Liver (tissue), 9 donors: ENCODE results near the gene PNPLA2. TPM values are rescaled to one million over a fixed set of nuclear protein-coding genes. Genes with fewer than 3 reads are reported as not detected.

Experiments
- DNase-seq: peaks from one replicate; pipeline ENCODE4 v3.0.0-alpha.2; 2017; ENCODE audit warnings: low spot score
- H3K27ac ChIP-seq, 2 donors: one replicate each; pipeline ENCODE4 v1.7.0; 2013; ENCODE audit warnings: inconsistent platforms in 2 of 2, low read length in 2 of 2, control low read depth in 1 of 2, low read depth in 1 of 2, mild to moderate bottlenecking in 1 of 2
- H3K27me3 ChIP-seq, 4 donors: one replicate each; pipeline versions ENCODE4 v1.6.1 to v1.7.0; 2013; ENCODE audit warnings: low read length in 3 of 4, inconsistent platforms in 1 of 4, mild to moderate bottlenecking in 1 of 4, moderate library complexity in 1 of 4; ENCODE audit not compliant: control insufficient read depth in 4 of 4, insufficient read depth in 4 of 4
- H3K36me3 ChIP-seq, 4 donors: one replicate each; pipeline versions ENCODE4 v1.6.1 to v1.7.0; 2013; ENCODE audit warnings: low read length in 3 of 4, mild to moderate bottlenecking in 3 of 4, low read depth in 1 of 4, moderate library complexity in 1 of 4; ENCODE audit not compliant: control insufficient read depth in 4 of 4, insufficient read depth in 3 of 4
- H3K4me1 ChIP-seq, 4 donors: one replicate each; pipeline versions ENCODE4 v1.6.1 to v1.7.0; 2013; ENCODE audit warnings: low read length in 3 of 4, mild to moderate bottlenecking in 3 of 4, moderate library complexity in 1 of 4; ENCODE audit not compliant: control insufficient read depth in 4 of 4, insufficient read depth in 4 of 4
- H3K4me3 ChIP-seq, 3 donors: one replicate each; pipeline versions ENCODE4 v1.6.1 to v1.7.0; 2013; ENCODE audit warnings: low read length in 3 of 3, control low read depth in 1 of 3, low read depth in 1 of 3, mild to moderate bottlenecking in 1 of 3
- H3K9ac ChIP-seq, 2 donors: one replicate each; pipeline ENCODE4 v1.7.0; 2013; ENCODE audit warnings: low read length in 2 of 2, mild to moderate bottlenecking in 2 of 2, moderate library complexity in 2 of 2, control low read depth in 1 of 2, low read depth in 1 of 2
- H3K9me3 ChIP-seq, 4 donors: one replicate each; pipeline versions ENCODE4 v1.6.1 to v1.7.0; 2013; ENCODE audit warnings: low read length in 3 of 4; ENCODE audit not compliant: control insufficient read depth in 4 of 4
- FOXA1 ChIP-seq: IDR thresholded peaks from 2 replicates; pipeline ENCODE4 v1.6.1; 2016; ENCODE audit warnings: antibody characterized with exemption
- FOXA2 ChIP-seq: IDR thresholded peaks from 2 replicates; pipeline ENCODE4 v1.6.1; 2016; ENCODE audit warnings: antibody characterized with exemption
- GABPA ChIP-seq, 2 donors: IDR thresholded peaks in 1 of 2; conservative IDR thresholded peaks in 1 of 2; 2 replicates each; pipeline ENCODE4 v1.6.1; 2016; ENCODE audit warnings: antibody characterized with exemption in 2 of 2, mild to moderate bottlenecking in 1 of 2, moderate library complexity in 1 of 2
- HNF4A ChIP-seq, 2 donors: conservative IDR thresholded peaks; 2 replicates each; pipeline ENCODE4 v1.6.1; 2016; ENCODE audit warnings: antibody characterized with exemption in 2 of 2, mild to moderate bottlenecking in 2 of 2
- HNF4G ChIP-seq: IDR thresholded peaks from 2 replicates; pipeline ENCODE4 v1.6.1; 2016; ENCODE audit warnings: antibody characterized with exemption
- JUND ChIP-seq, 2 donors: IDR thresholded peaks; 2 replicates each; pipeline ENCODE4 v1.6.1; 2016; ENCODE audit warnings: antibody characterized with exemption in 2 of 2
- NR2F2 ChIP-seq: IDR thresholded peaks from 2 replicates; pipeline ENCODE4 v1.6.1; 2016; ENCODE audit warnings: antibody characterized with exemption
- RAD21 ChIP-seq, 2 donors: IDR thresholded peaks; 2 replicates each; pipeline ENCODE4 v1.6.1; 2016; ENCODE audit warnings: antibody characterized with exemption in 2 of 2, mild to moderate bottlenecking in 2 of 2
- RXRA ChIP-seq, 2 donors: IDR thresholded peaks; 2 replicates each; pipeline ENCODE4 v1.6.1; 2017 to 2018; ENCODE audit warnings: antibody characterized with exemption in 2 of 2, mild to moderate bottlenecking in 1 of 2
- SP1 ChIP-seq: IDR thresholded peaks from 2 replicates; pipeline ENCODE4 v1.6.1; 2018; ENCODE audit warnings: antibody characterized with exemption, mild to moderate bottlenecking
- TAF1 ChIP-seq: conservative IDR thresholded peaks from 2 replicates; pipeline ENCODE4 v1.6.1; 2016; ENCODE audit warnings: antibody characterized with exemption, mild to moderate bottlenecking
- YY1 ChIP-seq: IDR thresholded peaks from 2 replicates; pipeline ENCODE4 v1.6.1; 2016; ENCODE audit warnings: antibody characterized with exemption, mild to moderate bottlenecking
- WGBS: extraction: QIAGEN DNeasy Blood & Tissue Kit; methylation state at CpG from one replicate; pipeline ENCODE4 v1.1.7; 2013; 5-methylcytosine and 5-hydroxymethylcytosine counted together
- polyA plus RNA-seq, 2 donors: library from polyadenylated mRNA; stranded (reverse) in 1 of 2; unstranded in 1 of 2; fragments of 200-250 nt in 1 of 2; fragments of >200 nt in 1 of 2; fragmentation: Nextera tagmentation in 1 of 2; extraction: Ambion mirVana in 1 of 2; gene quantifications; one replicate each; pipeline versions ENCODE4 v1.2.1 to v1.2.3, GENCODE V29; 2013 to 2015
- total RNA-seq, 2 donors: library from RNA; depleted of rRNA; stranded (reverse); fragments of >200 nt; gene quantifications; one replicate each; pipeline ENCODE4 v1.2.3, GENCODE V29; 2014
- TF ChIP-seq, protein P1 (sequence below): IDR thresholded peaks from 2 replicates; pipeline ENCODE4 v1.6.1; 2016; ENCODE audit warnings: antibody characterized with exemption
- TF ChIP-seq, protein P2 (sequence below): IDR thresholded peaks from 2 replicates; pipeline ENCODE4 v1.6.1; 2016; ENCODE audit warnings: antibody characterized with exemption
- TF ChIP-seq, protein P3 (sequence below): fragments of 150-350 bp; IDR thresholded peaks from 2 replicates; pipeline ENCODE4 v1.5.1; 2017; ENCODE audit warnings: improper control_type of control experiment, low read depth, low read length; ENCODE audit not compliant: missing input control
- TF ChIP-seq, protein P4 (sequence below): IDR thresholded peaks from 2 replicates; pipeline ENCODE4 v1.6.1; 2016; ENCODE audit warnings: antibody characterized with exemption
- donor health status: healthy.
- donor health status: healthy.
- donor health status: healthy.
- donor health status: healthy.
- donor health status: healthy.

Gene PNPLA2
- total and polyA plus RNA-seq, 4 donors: 13.7 to 58.9 (median 27.2) TPM

DNA sequence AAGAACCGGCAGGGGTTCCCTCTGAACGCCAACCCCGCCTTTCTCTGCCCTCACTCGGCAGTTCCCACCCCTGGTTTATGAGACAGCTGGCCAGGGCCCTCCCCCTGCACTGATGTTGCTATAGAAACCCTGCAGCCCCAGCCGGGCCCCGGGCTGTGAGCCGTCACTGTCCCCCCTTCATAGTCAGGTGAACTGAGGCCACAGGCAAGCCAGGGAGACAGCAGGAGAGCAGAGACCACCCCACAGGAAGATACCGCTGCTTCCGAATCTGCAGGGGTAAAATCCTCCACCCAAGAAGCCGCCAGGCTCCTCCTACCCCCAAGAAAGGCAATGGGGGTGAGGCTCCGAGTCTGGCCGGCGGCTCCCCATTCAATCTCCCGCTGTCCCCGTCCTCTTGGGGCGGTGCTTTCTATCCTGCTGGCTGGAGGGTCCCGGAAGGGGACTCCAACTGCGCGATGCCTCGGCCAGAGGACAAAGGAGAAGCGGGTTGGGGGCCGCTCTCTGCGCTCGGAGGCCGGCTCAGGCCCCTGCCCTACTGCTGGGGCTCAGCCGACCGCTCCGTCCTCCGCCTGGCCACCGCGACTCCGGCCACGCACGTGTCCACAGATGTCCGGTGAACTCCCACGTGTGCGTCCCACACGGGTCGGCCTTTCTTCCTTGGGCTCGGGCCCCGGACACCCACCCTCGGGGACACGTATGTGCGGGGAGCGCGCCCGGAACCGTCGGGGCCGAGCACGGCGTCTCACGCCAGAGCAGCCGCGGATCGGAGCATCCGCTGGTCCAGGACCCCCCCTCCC lies 21.2 kb upstream of the PNPLA2 start:
- TF ChIP-seq HNF4A (conservative IDR thresholded peaks at IDR 0.05) (no peak), SP1 (peak; percentile 5)
- Histone ChIP-seq H3K27me3 (no peaks in the 10 kb centered on the region), H3K9ac (peak overlapping the region; percentile 17 to 58), H3K9me3 (no peaks in the 10 kb centered on the region), H3K27ac (peak overlapping the region; percentile 97 to 98), H3K4me1 (peaks cover 11 to 46% (median 28%) of the 10 kb centered on the region in 4 donors), H3K4me3 (peak overlapping the region; percentile 8 to 77 (median 46)), H3K36me3 (peaks cover 0 to 8% (median 3%) of the 10 kb centered on the region in 4 donors)
- peak; percentile 57 for DNase-seq
- 1% methylated on average over 57 of the region's 57 CpGs for WGBS

DNA sequence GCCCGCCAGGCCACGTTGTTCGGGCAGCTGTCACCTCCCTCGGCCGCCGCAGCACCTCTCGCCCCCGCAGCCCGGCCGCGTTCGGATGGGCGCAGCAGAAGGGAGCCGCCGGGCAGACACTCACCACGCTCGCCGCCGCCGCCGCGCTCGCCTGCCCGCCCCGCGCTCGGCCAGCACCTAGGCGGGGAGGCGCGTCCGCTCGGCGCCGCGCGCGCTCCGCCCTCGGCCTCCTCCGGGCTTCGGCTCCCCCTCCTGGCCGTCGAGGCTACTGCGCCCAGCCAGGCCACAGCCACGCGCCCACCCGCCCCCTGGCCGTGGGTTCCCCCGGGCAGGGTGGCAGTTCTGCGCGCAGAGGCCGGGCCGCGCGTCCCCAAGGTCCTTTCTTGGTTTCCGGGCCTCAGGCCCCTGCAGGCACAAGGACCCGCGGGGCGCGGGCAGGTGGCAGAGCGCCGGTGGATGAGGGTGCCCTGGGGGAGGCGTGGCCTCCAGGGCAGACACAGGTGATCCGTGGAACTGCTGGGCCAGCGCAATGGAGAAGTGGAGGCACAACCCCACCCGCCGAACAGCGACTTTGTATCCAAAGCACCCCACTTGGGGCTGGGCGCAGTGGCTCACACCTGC lies 20.5 kb upstream of the PNPLA2 start, which contains the start of gene SLC25A22:
SLC25A22 (minus strand) TSS at position 189 of the 621 bp plus-strand sequence. CDS start 3,275 bp downstream, outside the sequence.
- Histone ChIP-seq H3K4me1 (peaks cover 11 to 46% (median 28%) of the 10 kb centered on the region in 4 donors), H3K27ac (peak within 1 kb of the TSS; percentile 97 to 98), H3K9me3 (no peaks in the 10 kb centered on the region), H3K36me3 (peaks cover 0 to 7% (median 2%) of the 10 kb centered on the region in 4 donors), H3K27me3 (no peaks in the 10 kb centered on the region), H3K9ac (peak within 1 kb of the TSS; percentile 17 to 58), H3K4me3 (peak within 1 kb of the TSS; percentile 8 to 77 (median 46))
- DNase-seq: peak; percentile 85
- TF ChIP-seq, protein P1, sequence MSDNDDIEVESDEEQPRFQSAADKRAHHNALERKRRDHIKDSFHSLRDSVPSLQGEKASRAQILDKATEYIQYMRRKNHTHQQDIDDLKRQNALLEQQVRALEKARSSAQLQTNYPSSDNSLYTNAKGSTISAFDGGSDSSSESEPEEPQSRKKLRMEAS: no peak
- TF ChIP-seq RXRA (IDR thresholded peaks at IDR 0.05) (no peak), TAF1 (no peak), HNF4G (no peak), YY1 (no peak), HNF4A (conservative IDR thresholded peaks at IDR 0.05) (no peak), RAD21 (IDR thresholded peaks at IDR 0.05) (peak in 1 of 2 donors; percentile 65), JUND (IDR thresholded peaks at IDR 0.05) (no peak), NR2F2 (no peak), FOXA2 (no peak), FOXA1 (no peak), SP1 (no peak), GABPA (IDR thresholded peaks at IDR 0.05 in 1 of 2, conservative IDR thresholded peaks at IDR 0.05 in 1 of 2) (no peak)
- TF ChIP-seq, protein P2, sequence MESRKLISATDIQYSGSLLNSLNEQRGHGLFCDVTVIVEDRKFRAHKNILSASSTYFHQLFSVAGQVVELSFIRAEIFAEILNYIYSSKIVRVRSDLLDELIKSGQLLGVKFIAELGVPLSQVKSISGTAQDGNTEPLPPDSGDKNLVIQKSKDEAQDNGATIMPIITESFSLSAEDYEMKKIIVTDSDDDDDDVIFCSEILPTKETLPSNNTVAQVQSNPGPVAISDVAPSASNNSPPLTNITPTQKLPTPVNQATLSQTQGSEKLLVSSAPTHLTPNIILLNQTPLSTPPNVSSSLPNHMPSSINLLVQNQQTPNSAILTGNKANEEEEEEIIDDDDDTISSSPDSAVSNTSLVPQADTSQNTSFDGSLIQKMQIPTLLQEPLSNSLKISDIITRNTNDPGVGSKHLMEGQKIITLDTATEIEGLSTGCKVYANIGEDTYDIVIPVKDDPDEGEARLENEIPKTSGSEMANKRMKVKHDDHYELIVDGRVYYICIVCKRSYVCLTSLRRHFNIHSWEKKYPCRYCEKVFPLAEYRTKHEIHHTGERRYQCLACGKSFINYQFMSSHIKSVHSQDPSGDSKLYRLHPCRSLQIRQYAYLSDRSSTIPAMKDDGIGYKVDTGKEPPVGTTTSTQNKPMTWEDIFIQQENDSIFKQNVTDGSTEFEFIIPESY: no peak
- TF ChIP-seq, protein P3, sequence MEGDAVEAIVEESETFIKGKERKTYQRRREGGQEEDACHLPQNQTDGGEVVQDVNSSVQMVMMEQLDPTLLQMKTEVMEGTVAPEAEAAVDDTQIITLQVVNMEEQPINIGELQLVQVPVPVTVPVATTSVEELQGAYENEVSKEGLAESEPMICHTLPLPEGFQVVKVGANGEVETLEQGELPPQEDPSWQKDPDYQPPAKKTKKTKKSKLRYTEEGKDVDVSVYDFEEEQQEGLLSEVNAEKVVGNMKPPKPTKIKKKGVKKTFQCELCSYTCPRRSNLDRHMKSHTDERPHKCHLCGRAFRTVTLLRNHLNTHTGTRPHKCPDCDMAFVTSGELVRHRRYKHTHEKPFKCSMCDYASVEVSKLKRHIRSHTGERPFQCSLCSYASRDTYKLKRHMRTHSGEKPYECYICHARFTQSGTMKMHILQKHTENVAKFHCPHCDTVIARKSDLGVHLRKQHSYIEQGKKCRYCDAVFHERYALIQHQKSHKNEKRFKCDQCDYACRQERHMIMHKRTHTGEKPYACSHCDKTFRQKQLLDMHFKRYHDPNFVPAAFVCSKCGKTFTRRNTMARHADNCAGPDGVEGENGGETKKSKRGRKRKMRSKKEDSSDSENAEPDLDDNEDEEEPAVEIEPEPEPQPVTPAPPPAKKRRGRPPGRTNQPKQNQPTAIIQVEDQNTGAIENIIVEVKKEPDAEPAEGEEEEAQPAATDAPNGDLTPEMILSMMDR: peak; percentile 78
- TF ChIP-seq, protein P4, sequence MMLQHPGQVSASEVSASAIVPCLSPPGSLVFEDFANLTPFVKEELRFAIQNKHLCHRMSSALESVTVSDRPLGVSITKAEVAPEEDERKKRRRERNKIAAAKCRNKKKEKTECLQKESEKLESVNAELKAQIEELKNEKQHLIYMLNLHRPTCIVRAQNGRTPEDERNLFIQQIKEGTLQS: no peak
- WGBS: 3% methylated on average over 69 of the region's 69 CpGs
